ENCODE results near the gene FOXP1. TPM values are rescaled to one million over a fixed set of nuclear protein-coding genes. Genes with fewer than 3 reads are reported as not detected.
A peak's percentile ranks its signal among the peaks of the same experiment; 100 is the strongest.

Gene FOXP1
- total RNA-seq, 1 donor from 2014 or later, result 31.1 TPM

DNA sequence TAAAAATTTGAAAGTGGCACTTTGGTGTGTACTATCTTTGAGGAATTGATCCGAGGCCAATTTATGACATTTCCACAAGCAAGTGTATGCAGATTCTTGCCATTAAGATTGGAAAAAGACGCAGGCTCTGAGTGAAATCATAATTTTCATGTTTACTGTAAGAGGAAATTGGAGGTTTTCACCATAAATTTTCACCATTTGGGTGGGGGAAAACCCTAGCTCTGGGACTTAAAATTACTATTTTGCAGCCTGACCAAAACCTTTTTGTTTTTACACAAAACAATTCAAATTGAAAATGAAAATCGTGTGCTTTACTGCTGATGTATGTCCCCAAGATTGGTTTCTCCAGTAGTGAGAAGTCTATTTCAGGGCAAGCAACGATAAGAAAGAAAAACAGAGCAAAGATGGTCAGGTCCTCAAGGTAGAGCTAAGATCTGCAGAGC is 282.6 kb downstream of the FOXP1 start:
- Mint-ChIP-seq H3K27ac (ENCODE audit: unreplicated experiment) (peak overlapping the region; percentile 71), H3K27me3 (ENCODE audit: unreplicated experiment) (no peaks in the 10 kb centered on the region), H3K4me3 (ENCODE audit: unreplicated experiment) (peak overlapping the region; percentile 5), H3K9me3 (ENCODE audit: unreplicated experiment) (no peaks in the 10 kb centered on the region), H3K36me3 (ENCODE audit: unreplicated experiment) (no peaks in the 10 kb centered on the region), H3K4me1 (ENCODE audit: low read depth, unreplicated experiment) (peaks cover 56% of the 10 kb centered on the region)
- TF ChIP-seq, protein P1, sequence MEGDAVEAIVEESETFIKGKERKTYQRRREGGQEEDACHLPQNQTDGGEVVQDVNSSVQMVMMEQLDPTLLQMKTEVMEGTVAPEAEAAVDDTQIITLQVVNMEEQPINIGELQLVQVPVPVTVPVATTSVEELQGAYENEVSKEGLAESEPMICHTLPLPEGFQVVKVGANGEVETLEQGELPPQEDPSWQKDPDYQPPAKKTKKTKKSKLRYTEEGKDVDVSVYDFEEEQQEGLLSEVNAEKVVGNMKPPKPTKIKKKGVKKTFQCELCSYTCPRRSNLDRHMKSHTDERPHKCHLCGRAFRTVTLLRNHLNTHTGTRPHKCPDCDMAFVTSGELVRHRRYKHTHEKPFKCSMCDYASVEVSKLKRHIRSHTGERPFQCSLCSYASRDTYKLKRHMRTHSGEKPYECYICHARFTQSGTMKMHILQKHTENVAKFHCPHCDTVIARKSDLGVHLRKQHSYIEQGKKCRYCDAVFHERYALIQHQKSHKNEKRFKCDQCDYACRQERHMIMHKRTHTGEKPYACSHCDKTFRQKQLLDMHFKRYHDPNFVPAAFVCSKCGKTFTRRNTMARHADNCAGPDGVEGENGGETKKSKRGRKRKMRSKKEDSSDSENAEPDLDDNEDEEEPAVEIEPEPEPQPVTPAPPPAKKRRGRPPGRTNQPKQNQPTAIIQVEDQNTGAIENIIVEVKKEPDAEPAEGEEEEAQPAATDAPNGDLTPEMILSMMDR (IDR thresholded peaks at IDR 0.05; ENCODE audit: partially characterized antibody, unreplicated experiment), result no peak
- no peak for DNase-seq

DNA sequence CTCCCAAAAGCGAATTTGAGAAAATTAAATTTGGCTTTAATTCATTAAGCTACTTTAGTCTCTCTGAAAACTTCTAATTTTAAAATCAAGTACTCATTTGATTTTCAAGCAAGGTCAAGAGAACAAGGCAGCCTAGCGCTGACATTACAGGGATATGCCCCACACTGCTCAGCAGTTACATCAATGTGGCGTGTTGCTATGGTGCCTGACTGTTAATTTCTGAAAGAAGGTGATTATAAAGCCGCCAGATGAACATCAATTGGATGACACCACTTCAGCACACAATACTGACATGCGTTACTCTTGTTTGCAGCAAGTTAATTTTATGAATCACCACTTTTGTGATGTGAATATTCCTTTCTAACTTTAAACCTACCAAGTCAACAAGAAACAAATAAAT is 284.4 kb downstream of the FOXP1 start:
- Mint-ChIP-seq H3K36me3 (ENCODE audit: unreplicated experiment) (no peaks in the 10 kb centered on the region), H3K4me1 (ENCODE audit: low read depth, unreplicated experiment) (peaks cover 48% of the 10 kb centered on the region), H3K27ac (ENCODE audit: unreplicated experiment) (no peak overlapping the region), H3K4me3 (ENCODE audit: unreplicated experiment) (no peak overlapping the region), H3K9me3 (ENCODE audit: unreplicated experiment) (no peaks in the 10 kb centered on the region), H3K27me3 (ENCODE audit: unreplicated experiment) (no peaks in the 10 kb centered on the region)
- DNase-seq, result no peak
- TF ChIP-seq, protein P1 (IDR thresholded peaks at IDR 0.05; ENCODE audit: partially characterized antibody, unreplicated experiment), result no peak

GRCh38 chr3:71294919-71295318 is 288.6 kb downstream of the FOXP1 start:
- TF ChIP-seq, protein P1 (IDR thresholded peaks at IDR 0.05; ENCODE audit: partially characterized antibody, unreplicated experiment), result no peak
- no peaks in the 10 kb centered on the region for H3K9me3 Mint-ChIP-seq (ENCODE audit: unreplicated experiment)
- H3K27ac Mint-ChIP-seq (ENCODE audit: unreplicated experiment), result no peak overlapping the region

DNA sequence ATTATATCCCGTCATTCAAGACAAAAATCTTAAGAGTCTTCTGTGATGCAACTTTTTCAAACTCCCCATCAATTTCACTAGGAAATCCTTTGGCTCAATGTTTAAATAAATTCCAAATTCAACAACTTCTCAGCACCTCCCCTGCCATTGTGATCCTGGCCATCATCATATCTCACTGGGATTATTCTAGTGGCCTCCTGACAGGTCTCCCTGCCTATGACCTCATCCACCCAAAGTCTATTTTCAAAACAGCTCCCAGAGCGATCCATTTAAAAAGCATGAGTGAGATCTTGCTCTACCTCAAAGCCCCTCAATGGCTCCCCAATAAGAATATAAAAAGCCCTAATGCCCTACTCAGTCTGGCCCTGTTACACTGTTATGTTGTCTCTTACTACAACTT is 293.2 kb downstream of the FOXP1 start:
- H3K4me1 Mint-ChIP-seq (ENCODE audit: low read depth, unreplicated experiment), result peaks cover 7% of the 10 kb centered on the region
- TF ChIP-seq, protein P1 (IDR thresholded peaks at IDR 0.05; ENCODE audit: partially characterized antibody, unreplicated experiment), result no peak
- H3K9me3 Mint-ChIP-seq (ENCODE audit: unreplicated experiment), result no peaks in the 10 kb centered on the region
- no peaks in the 10 kb centered on the region for H3K36me3 Mint-ChIP-seq (ENCODE audit: unreplicated experiment)
- no peak for DNase-seq
- H3K27ac Mint-ChIP-seq (ENCODE audit: unreplicated experiment), result no peak overlapping the region
- no peak overlapping the region for H3K4me3 Mint-ChIP-seq (ENCODE audit: unreplicated experiment)
- no peaks in the 10 kb centered on the region for H3K27me3 Mint-ChIP-seq (ENCODE audit: unreplicated experiment)

More at GRCh38 chr3:71294919-71295318, 288.6 kb downstream of the FOXP1 start:
- DNase-seq, result no peak
- no peak overlapping the region for H3K4me3 Mint-ChIP-seq (ENCODE audit: unreplicated experiment)
- peaks cover 22% of the 10 kb centered on the region for H3K4me1 Mint-ChIP-seq (ENCODE audit: low read depth, unreplicated experiment)
- no peaks in the 10 kb centered on the region for H3K27me3 Mint-ChIP-seq (ENCODE audit: unreplicated experiment)
- no peaks in the 10 kb centered on the region for H3K36me3 Mint-ChIP-seq (ENCODE audit: unreplicated experiment)

DNA sequence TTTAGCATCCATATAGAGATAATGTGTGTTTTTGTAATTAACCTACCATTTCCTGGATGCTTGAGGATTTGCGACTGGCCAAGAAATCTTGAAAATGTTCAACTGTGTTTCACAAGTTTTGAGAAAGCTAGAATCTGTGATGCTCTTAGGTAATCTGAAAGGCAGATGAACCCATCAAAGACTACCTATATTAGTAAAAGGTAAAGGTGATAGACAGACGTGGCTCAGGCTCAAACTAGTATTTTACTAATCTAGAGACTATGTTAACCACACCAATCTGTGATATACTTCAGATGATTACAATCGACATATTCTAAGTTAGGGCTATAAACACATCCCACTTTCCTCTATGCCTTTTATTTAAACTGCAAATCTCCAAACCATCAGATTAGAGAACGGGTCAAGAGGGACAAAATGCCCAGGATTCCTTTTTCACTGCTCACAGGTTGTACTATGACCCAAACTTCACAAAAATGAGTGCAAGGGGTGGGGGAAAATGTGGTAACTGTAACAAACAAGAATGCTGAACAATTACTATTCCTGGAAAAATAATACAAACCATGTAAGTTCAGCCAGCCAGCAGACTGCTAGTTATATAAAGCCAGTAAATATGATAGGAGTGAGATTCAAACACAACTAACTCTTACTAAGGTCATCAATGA is 295.1 kb downstream of the FOXP1 start:
- no peak overlapping the region for H3K4me3 Mint-ChIP-seq (ENCODE audit: unreplicated experiment)
- TF ChIP-seq, protein P1 (IDR thresholded peaks at IDR 0.05; ENCODE audit: partially characterized antibody, unreplicated experiment), result no peak
- no peak for DNase-seq
- H3K27me3 Mint-ChIP-seq (ENCODE audit: unreplicated experiment), result no peaks in the 10 kb centered on the region
- H3K9me3 Mint-ChIP-seq (ENCODE audit: unreplicated experiment), result no peaks in the 10 kb centered on the region
- no peaks in the 10 kb centered on the region for H3K36me3 Mint-ChIP-seq (ENCODE audit: unreplicated experiment)
- no peak overlapping the region for H3K27ac Mint-ChIP-seq (ENCODE audit: unreplicated experiment)
- no peaks in the 10 kb centered on the region for H3K4me1 Mint-ChIP-seq (ENCODE audit: low read depth, unreplicated experiment)

All from glutamatergic neuron (in vitro differentiated cells).